Bronchial epithelial cell (primary cell): ENCODE data around the gene CDC16. TPM values are rescaled to one million over a fixed set of nuclear protein-coding genes. Genes with fewer than 3 reads are reported as not detected.

Experiments
- DNase-seq: peaks from one replicate; pipeline ENCODE4 v3.0.0-alpha.2; 2010; ENCODE audit warnings: low read depth
- FAIRE-seq: peaks from 2 replicates; lab custom pipeline; 2011; peaks lifted over from hg19 to GRCh38; lab: Jason Lieb, UNC
- H3K27me3 ChIP-seq: 2 replicates; pipeline ENCODE4 v1.5.1; 2011; ENCODE audit warnings: low read length; ENCODE audit not compliant: control insufficient read depth, insufficient read depth
- H3K36me3 ChIP-seq: 2 replicates; pipeline ENCODE4 v1.5.1; 2011; ENCODE audit warnings: low read length; ENCODE audit not compliant: control insufficient read depth, insufficient read depth
- H3K4me3 ChIP-seq: 2 replicates; pipeline ENCODE4 v1.5.1; 2011; ENCODE audit warnings: mild to moderate bottlenecking, low read depth, low read length, control low read depth
- total RNA-seq: library from RNA; depleted of rRNA; stranded (reverse); fragments of >200 nt; gene quantifications from 2 replicates; pipeline ENCODE4 v1.2.1, GENCODE V29; 2014
- TF ChIP-seq, protein P1 (sequence below): IDR thresholded peaks from 2 replicates; pipeline ENCODE4 v1.5.1; 2011; ENCODE audit warnings: mild to moderate bottlenecking, moderate library complexity, low read length, control low read depth, inconsistent platforms; ENCODE audit not compliant: insufficient read depth, severe bottlenecking

The CDC16 gene
- total RNA-seq, 1 donor from 2014 or later, result 41.1 TPM

GRCh38 chr13:114315074-114315785, 80.5 kb downstream of the CDC16 start:
- Histone ChIP-seq H3K36me3 (peaks cover 2% of the 10 kb centered on the region), H3K27me3 (no peaks in the 10 kb centered on the region), H3K4me3 (peak overlapping the region; percentile 61)
- DNase-seq (no peak), FAIRE-seq (no peak)
- TF ChIP-seq, protein P1, sequence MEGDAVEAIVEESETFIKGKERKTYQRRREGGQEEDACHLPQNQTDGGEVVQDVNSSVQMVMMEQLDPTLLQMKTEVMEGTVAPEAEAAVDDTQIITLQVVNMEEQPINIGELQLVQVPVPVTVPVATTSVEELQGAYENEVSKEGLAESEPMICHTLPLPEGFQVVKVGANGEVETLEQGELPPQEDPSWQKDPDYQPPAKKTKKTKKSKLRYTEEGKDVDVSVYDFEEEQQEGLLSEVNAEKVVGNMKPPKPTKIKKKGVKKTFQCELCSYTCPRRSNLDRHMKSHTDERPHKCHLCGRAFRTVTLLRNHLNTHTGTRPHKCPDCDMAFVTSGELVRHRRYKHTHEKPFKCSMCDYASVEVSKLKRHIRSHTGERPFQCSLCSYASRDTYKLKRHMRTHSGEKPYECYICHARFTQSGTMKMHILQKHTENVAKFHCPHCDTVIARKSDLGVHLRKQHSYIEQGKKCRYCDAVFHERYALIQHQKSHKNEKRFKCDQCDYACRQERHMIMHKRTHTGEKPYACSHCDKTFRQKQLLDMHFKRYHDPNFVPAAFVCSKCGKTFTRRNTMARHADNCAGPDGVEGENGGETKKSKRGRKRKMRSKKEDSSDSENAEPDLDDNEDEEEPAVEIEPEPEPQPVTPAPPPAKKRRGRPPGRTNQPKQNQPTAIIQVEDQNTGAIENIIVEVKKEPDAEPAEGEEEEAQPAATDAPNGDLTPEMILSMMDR, result no peak

DNA sequence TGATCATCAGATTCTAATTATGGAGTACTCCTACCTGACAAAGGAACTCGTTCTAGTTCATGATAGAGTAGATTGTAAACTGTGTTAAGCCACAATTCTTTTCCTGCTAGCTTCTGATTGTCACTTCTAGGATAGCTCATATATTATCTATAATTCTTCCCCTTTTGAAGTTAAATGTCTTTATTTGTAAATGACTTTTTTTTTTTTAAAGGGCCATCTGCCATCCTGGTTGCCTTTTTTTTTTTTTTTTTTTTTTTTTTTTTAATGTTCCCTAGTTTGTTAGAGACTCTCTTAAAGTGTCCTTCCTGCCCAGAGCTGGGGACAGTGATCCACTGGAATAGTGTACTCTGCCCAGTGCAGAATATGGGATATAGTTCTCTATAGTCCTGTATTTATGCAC, 83.9 kb downstream of the CDC16 start:
- H3K4me3 ChIP-seq, result no peak overlapping the region
- H3K36me3 ChIP-seq, result peaks cover 3% of the 10 kb centered on the region
- DNase-seq (no peak), FAIRE-seq (no peak)
- no peaks in the 10 kb centered on the region for H3K27me3 ChIP-seq
- TF ChIP-seq, protein P1, result no peak

DNA sequence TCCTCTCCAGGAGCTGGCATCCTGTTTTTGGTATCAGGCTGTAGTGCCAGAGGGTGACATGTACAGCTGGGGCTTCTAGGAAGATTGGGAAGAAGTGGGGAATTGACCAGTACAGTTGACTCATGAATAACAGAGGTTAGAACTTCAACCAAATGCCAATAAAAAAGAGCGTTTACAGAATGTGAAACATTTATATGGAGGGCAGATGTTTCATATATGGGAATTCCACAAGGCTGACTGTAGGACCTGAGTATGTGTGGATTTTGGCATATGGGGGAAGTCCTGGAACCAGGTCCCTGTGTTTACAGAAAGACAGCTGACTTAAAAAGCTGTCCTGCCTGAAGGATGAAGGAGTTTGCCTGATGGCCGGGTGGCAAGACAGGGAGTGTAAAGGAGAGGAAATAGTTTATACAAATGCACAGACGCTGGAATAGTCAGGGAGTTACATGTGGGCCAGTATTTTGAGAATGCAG, 84.8 kb downstream of the CDC16 start:
- Histone ChIP-seq H3K27me3 (no peaks in the 10 kb centered on the region), H3K4me3 (no peak overlapping the region), H3K36me3 (peaks cover 8% of the 10 kb centered on the region)
- TF ChIP-seq, protein P1, result no peak
- FAIRE-seq (no peak), DNase-seq (no peak)

GRCh38 chr13:114320065-114320464, 85.4 kb downstream of the CDC16 start:
- no peak for FAIRE-seq

DNA sequence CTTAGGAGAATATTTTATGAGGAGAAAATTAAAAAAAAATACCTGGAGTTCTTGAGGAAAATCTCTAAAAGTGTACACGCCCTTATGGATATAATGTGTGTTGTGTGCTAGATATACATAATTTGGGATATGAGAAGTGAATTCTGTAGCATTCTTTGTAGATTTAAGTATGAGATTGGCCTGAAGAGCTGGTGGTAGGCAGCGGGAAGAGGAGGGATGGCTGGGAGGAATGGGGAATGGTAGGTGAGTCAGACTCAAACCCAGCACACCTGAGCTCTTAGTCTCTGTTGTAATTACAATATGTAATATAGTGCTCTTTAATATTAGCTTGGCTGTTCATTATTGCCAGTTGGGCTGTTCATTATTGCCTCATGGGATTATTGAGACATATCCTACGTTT, 86.6 kb downstream of the CDC16 start:
- TF ChIP-seq, protein P1, result no peak
- H3K4me3 ChIP-seq, result no peak overlapping the region
- DNase-seq (no peak), FAIRE-seq (no peak)
- H3K36me3 ChIP-seq, result peaks cover 8% of the 10 kb centered on the region
- no peaks in the 10 kb centered on the region for H3K27me3 ChIP-seq

More at GRCh38 chr13:114320065-114320464, 85.4 kb downstream of the CDC16 start:
- Histone ChIP-seq H3K36me3 (peaks cover 8% of the 10 kb centered on the region), H3K4me3 (no peak overlapping the region), H3K27me3 (no peaks in the 10 kb centered on the region)
- TF ChIP-seq, protein P1, result no peak
- DNase-seq, result no peak

Other genes starting within 250 kb of the CDC16 start
- 1.2 and 2.6 TPM in 2 replicates for gene RASA3, start 102.3 kb upstream of the CDC16 start, total RNA-seq
- gene CFAP97D2, start 55.6 kb upstream of the CDC16 start, total RNA-seq, result not detected in 2 replicates
- 13.7 and 17.8 TPM in 2 replicates for gene UPF3A, start 46.7 kb downstream of the CDC16 start, total RNA-seq
- gene CHAMP1, start 79.6 kb downstream of the CDC16 start, total RNA-seq, result 5.5 and 6.3 TPM in 2 replicates